ENCODE measurements around the gene BRAP. TPM values are rescaled to one million over a fixed set of nuclear protein-coding genes. Genes with fewer than 3 reads are reported as not detected.
A peak's percentile ranks its signal among the peaks of the same experiment; 100 is the strongest.
"Not testable (repeated sequence)": the region's sequence is repeated elsewhere in the genome, so short reads cannot be mapped to it uniquely, and the experiment has no call there.

BRAP gene
- polyA plus RNA-seq, 1 donor from 2014 or later: 23.4 TPM

GRCh38 chr12:111602348-111602747 lies 83.4 kb downstream of the BRAP start:
- Histone ChIP-seq H3F3A (ENCODE audit: insufficient read depth, low read length, poor library complexity, severe bottlenecking) (no peaks in the 10 kb centered on the region), H3K27ac (ENCODE audit: low read length) (no peak overlapping the region), H3K27me3 (ENCODE audit: insufficient read depth, low read depth, low read length) (no peaks in the 10 kb centered on the region), H3K4me2 (ENCODE audit: low read length) (no peak overlapping the region), H3K9me3 (ENCODE audit: low read length) (no peaks in the 10 kb centered on the region), H3K79me2 (replicated peaks; ENCODE audit: insufficient read depth, low read length) (peaks cover 11% of the 10 kb centered on the region), H3K4me3 (ENCODE audit: low read length) (no peak overlapping the region), H3K9ac (ENCODE audit: low read length) (no peak overlapping the region), H3K36me3 (ENCODE audit: insufficient read depth, low read length) (no peaks in the 10 kb centered on the region), H3K9me2 (ENCODE audit: insufficient read depth, low read length) (no peaks in the 10 kb centered on the region), H2AFZ (ENCODE audit: low read depth, low read length) (no peak overlapping the region), H4K20me1 (ENCODE audit: insufficient read depth) (peaks cover 4% of the 10 kb centered on the region)
- TF ChIP-seq REST (IDR thresholded peaks at IDR 0.05; ENCODE audit: borderline replicate concordance) (no peak), MXI1 (conservative IDR thresholded peaks at IDR 0.05; ENCODE audit: poor library complexity, severe bottlenecking) (no peak), CTCF (IDR thresholded peaks at IDR 0.05; ENCODE audit: poor library complexity, severe bottlenecking) (no peak), SMC3 (conservative IDR thresholded peaks at IDR 0.05; ENCODE audit: poor library complexity) (no peak), RAD21 (conservative IDR thresholded peaks at IDR 0.05) (no peak), TAF1 (IDR thresholded peaks at IDR 0.05; ENCODE audit: low read depth) (no peak), EP300 (conservative IDR thresholded peaks at IDR 0.05; ENCODE audit: poor library complexity, severe bottlenecking) (no peak), EZH2 (IDR thresholded peaks at IDR 0.05; ENCODE audit: borderline replicate concordance, insufficient read depth, low read length, poor library complexity, severe bottlenecking) (no peak), POLR2AphosphoS5 (IDR thresholded peaks at IDR 0.05) (no peak)

GRCh38 chr12:111600986-111601385 lies 84.8 kb downstream of the BRAP start:
- not testable (repeated sequence) for H3K9me2 ChIP-seq (ENCODE audit: insufficient read depth, low read length); H3K9me3 ChIP-seq (ENCODE audit: low read length); H3K9ac ChIP-seq (ENCODE audit: low read length); H3K4me2 ChIP-seq (ENCODE audit: low read length); H3F3A ChIP-seq (ENCODE audit: insufficient read depth, low read length, poor library complexity, severe bottlenecking); H3K27ac ChIP-seq (ENCODE audit: low read length); H3K36me3 ChIP-seq (ENCODE audit: insufficient read depth, low read length); H2AFZ ChIP-seq (ENCODE audit: low read depth, low read length); H3K4me3 ChIP-seq (ENCODE audit: low read length); H3K27me3 ChIP-seq (ENCODE audit: insufficient read depth, low read depth, low read length)
- Histone ChIP-seq H4K20me1 (ENCODE audit: insufficient read depth) (peaks cover 14% of the 10 kb centered on the region), H3K79me2 (replicated peaks; ENCODE audit: insufficient read depth, low read length) (peaks cover 25% of the 10 kb centered on the region)

- H4K20me1 ChIP-seq (ENCODE audit: insufficient read depth): peaks cover 15% of the 10 kb centered on the region
- no peaks in the 10 kb centered on the region for H3K9me2 ChIP-seq (ENCODE audit: insufficient read depth, low read length)
- no peaks in the 10 kb centered on the region for H3K36me3 ChIP-seq (ENCODE audit: insufficient read depth, low read length)
- no peaks in the 10 kb centered on the region for H3F3A ChIP-seq (ENCODE audit: insufficient read depth, low read length, poor library complexity, severe bottlenecking)
- H2AFZ ChIP-seq (ENCODE audit: low read depth, low read length): peak overlapping the region; percentile 95
- no peaks in the 10 kb centered on the region for H3K9me3 ChIP-seq (ENCODE audit: low read length)
- H3K27me3 ChIP-seq (ENCODE audit: insufficient read depth, low read depth, low read length): no peaks in the 10 kb centered on the region
- peak overlapping the region; percentile 88 for H3K9ac ChIP-seq (ENCODE audit: low read length)
- H3K27ac ChIP-seq (ENCODE audit: low read length): peak overlapping the region; percentile 88
- peak overlapping the region; percentile 98 for H3K4me3 ChIP-seq (ENCODE audit: low read length)
- H3K79me2 ChIP-seq (replicated peaks; ENCODE audit: insufficient read depth, low read length): peaks cover 32% of the 10 kb centered on the region
- no peak for TF ChIP-seq POLR2AphosphoS5 (IDR thresholded peaks at IDR 0.05)
- no peak for TF ChIP-seq CTCF (IDR thresholded peaks at IDR 0.05; ENCODE audit: poor library complexity, severe bottlenecking)
- no peak for TF ChIP-seq MXI1 (conservative IDR thresholded peaks at IDR 0.05; ENCODE audit: poor library complexity, severe bottlenecking)
- no peak for TF ChIP-seq EP300 (conservative IDR thresholded peaks at IDR 0.05; ENCODE audit: poor library complexity, severe bottlenecking)
- TF ChIP-seq EZH2 (IDR thresholded peaks at IDR 0.05; ENCODE audit: borderline replicate concordance, insufficient read depth, low read length, poor library complexity, severe bottlenecking): no peak
- TF ChIP-seq RAD21 (conservative IDR thresholded peaks at IDR 0.05): no peak
- TF ChIP-seq TAF1 (IDR thresholded peaks at IDR 0.05; ENCODE audit: low read depth): no peak
- no peak for TF ChIP-seq REST (IDR thresholded peaks at IDR 0.05; ENCODE audit: borderline replicate concordance)
- no peak for TF ChIP-seq SMC3 (conservative IDR thresholded peaks at IDR 0.05; ENCODE audit: poor library complexity)
- peak overlapping the region; percentile 85 for H3K4me2 ChIP-seq (ENCODE audit: low read length)
These were observed 85.5 kb downstream of the BRAP start for GRCh38 chr12:111600205-111600642.

Measured in neural cell (in vitro differentiated cells).